ENCODE data around the gene TOE1. TPM values are rescaled to one million over a fixed set of nuclear protein-coding genes. Genes with fewer than 3 reads are reported as not detected.
"Not testable (repeated sequence)": the region's sequence is repeated elsewhere in the genome, so short reads cannot be mapped to it uniquely, and the experiment has no call there.

The TOE1 gene
- total RNA-seq, 2 experiments from 2014 or later: 22.1 to 30.2 TPM

DNA sequence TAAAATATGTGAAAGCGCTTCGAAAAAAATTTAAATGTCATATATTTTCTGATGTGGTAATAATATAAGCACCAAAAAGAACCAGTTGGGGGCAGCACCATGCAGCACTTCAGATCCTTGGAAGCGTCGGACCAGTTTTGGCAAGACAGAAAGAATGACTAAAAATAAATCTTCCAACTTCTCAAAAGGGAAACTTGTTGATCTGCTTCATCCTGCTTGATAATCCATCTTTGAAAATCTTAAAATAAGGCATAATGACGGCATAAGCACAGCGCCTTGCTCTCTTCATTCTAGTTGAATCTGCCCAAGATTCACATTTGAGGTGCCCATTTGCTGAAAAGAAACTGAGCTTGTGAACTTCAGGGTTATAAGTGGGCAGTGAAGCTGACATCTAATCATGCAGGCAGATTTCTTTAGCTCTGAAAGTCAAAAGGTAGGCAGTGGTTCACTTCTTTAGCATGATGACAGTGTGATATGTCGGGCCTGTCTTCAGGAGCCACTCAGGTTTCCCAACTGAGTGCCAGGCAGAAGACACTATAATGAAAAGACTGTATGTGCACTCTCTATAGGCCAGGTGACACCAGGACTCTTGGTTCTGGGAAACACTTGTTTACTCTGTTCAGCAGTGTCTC lies 20.0 kb downstream of the TOE1 start:
- Histone ChIP-seq H2AFZ (ENCODE audit: low read length) (peak overlapping the region; percentile 58; the same call in 1 of the 2 replicates), H3K27ac (ENCODE audit: low read depth, low read length, poor library complexity, severe bottlenecking) (no peak overlapping the region), H4K20me1 (ENCODE audit: insufficient read depth, low read length) (no peaks in the 10 kb centered on the region), H3K36me3 (ENCODE audit: insufficient read depth, low read length) (no peaks in the 10 kb centered on the region), H3K9me3 (ENCODE audit: low read length) (no peaks in the 10 kb centered on the region), H3K79me2 (ENCODE audit: insufficient read depth, low read depth, low read length) (no peaks in the 10 kb centered on the region), H3K4me2 (ENCODE audit: low read length) (no peak overlapping the region; the same call in 1 of the 2 replicates), H3K9me2 (ENCODE audit: insufficient read depth, low read length) (no peaks in the 10 kb centered on the region), H3K4me3 (ENCODE audit: low read depth, low read length, poor library complexity, severe bottlenecking) (no peak overlapping the region), H3K4me1 (ENCODE audit: insufficient read depth, low read length, poor library complexity, severe bottlenecking) (peaks cover 15% of the 10 kb centered on the region)
- TF ChIP-seq EZH2phosphoT487 (IDR thresholded peaks at IDR 0.05; ENCODE audit: borderline replicate concordance, low read depth, low read length): no peak
- TF ChIP-seq, protein P1, sequence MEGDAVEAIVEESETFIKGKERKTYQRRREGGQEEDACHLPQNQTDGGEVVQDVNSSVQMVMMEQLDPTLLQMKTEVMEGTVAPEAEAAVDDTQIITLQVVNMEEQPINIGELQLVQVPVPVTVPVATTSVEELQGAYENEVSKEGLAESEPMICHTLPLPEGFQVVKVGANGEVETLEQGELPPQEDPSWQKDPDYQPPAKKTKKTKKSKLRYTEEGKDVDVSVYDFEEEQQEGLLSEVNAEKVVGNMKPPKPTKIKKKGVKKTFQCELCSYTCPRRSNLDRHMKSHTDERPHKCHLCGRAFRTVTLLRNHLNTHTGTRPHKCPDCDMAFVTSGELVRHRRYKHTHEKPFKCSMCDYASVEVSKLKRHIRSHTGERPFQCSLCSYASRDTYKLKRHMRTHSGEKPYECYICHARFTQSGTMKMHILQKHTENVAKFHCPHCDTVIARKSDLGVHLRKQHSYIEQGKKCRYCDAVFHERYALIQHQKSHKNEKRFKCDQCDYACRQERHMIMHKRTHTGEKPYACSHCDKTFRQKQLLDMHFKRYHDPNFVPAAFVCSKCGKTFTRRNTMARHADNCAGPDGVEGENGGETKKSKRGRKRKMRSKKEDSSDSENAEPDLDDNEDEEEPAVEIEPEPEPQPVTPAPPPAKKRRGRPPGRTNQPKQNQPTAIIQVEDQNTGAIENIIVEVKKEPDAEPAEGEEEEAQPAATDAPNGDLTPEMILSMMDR (conservative IDR thresholded peaks at IDR 0.05; ENCODE audit: low read length): peak; percentile 93
- DNase-seq (ENCODE audit: low spot score): peak; percentile 74
- no TSS peak for BruUV-seq (replicated peaks)
- intact Hi-C loops (cut with micrococcal nuclease; ENCODE audit: unreplicated experiment): loop anchor here (1.0 kb wide), 2 partner anchors 133 to 210 kb away; no protein-coding TSS in a partner anchor
- CTCF ChIA-PET (ENCODE audit: unreplicated experiment): interaction anchor here (0.7 to 2.5 kb wide), 4 partner anchors 10 to 140 kb away, joined by 3 to 21 read pairs (median 4); partner anchors contain the start of genes CCDC163, MMACHC and TESK2
- POLR2A ChIA-PET: interaction anchor here (0.7 to 2.2 kb wide), 3 partner anchors 132 to 140 kb away, joined by 3 to 14 read pairs (median 4); partner anchors contain the start of genes CCDC163, MMACHC and TESK2

DNA sequence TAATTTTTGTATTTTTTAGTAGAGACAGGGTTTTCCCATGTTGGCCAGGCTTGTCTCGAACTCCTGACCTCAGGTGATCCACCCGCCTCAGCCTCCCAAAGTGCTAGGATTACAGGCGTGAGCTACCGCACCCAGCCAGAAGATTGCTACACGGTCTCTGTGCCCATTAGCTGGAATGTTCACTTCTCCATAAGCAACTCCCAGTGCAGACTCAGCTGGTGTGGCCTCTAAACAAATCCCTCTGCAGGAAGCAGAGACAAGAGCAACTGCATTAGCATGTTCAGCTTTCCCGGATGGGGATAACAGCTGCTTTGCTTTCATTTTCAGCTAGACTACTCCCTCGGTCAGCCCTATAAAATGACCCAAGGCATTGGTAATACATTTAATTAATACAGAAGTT lies 21.0 kb downstream of the TOE1 start:
- ChIA-PET CTCF (ENCODE audit: unreplicated experiment) (interaction anchor here (1.5 to 2.5 kb wide), 3 partner anchors 9 to 139 kb away, joined by 3 to 21 read pairs (median 5); partner anchors contain the start of genes CCDC163, MMACHC and TESK2), POLR2A (interaction anchor here (0.6 to 2.2 kb wide), 2 partner anchors 33 to 131 kb away, joined by 4 to 14 read pairs; partner anchors contain the start of gene TESK2)

DNA sequence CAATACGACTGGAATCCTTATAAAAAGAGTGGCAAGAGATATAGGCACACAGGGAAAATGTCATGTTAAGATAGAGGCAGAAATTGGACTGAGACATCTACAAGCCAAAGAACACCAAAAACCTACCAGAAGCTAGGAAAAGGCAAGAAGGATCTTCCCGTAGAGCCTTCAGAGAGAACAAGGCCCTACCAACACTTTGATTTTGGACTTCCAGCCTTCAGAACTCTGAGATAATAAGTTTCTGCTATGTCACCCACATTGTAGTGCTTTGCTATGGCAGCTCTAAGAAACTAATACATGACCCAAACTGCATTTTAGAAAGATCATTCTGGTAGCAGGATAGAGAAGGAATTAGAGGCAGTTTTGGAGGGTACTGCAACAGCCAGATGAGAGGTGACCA lies 24.3 kb downstream of the TOE1 start:
- intact Hi-C loops (cut with micrococcal nuclease; ENCODE audit: unreplicated experiment): no loop called here
- Histone ChIP-seq H4K20me1 (ENCODE audit: insufficient read depth, low read length) (no peaks in the 10 kb centered on the region), H3K9me2 (ENCODE audit: insufficient read depth, low read length) (no peaks in the 10 kb centered on the region), H3K79me2 (ENCODE audit: insufficient read depth, low read depth, low read length) (no peaks in the 10 kb centered on the region), H3K4me1 (ENCODE audit: insufficient read depth, low read length, poor library complexity, severe bottlenecking) (peaks cover 4% of the 10 kb centered on the region), H3K9me3 (ENCODE audit: low read length) (no peaks in the 10 kb centered on the region), H3K36me3 (ENCODE audit: insufficient read depth, low read length) (no peaks in the 10 kb centered on the region), H3K27ac (ENCODE audit: low read depth, low read length, poor library complexity, severe bottlenecking) (no peak overlapping the region), H2AFZ (ENCODE audit: low read length) (no peak overlapping the region), H3K4me3 (ENCODE audit: low read depth, low read length, poor library complexity, severe bottlenecking) (no peak overlapping the region), H3K4me2 (ENCODE audit: low read length) (no peak overlapping the region)
- TF ChIP-seq, protein P1 (conservative IDR thresholded peaks at IDR 0.05; ENCODE audit: low read length): no peak
- no peak for TF ChIP-seq EZH2phosphoT487 (IDR thresholded peaks at IDR 0.05; ENCODE audit: borderline replicate concordance, low read depth, low read length)
- POLR2A ChIA-PET: interaction anchor here (0.7 to 1.6 kb wide), 4 partner anchors 11 to 265 kb away, joined by 3 to 9 read pairs (median 4); partner anchors contain the start of genes MUTYH and TOE1
- BruUV-seq (replicated peaks): no TSS peak
- CTCF ChIA-PET (ENCODE audit: unreplicated experiment): no interaction called here
- DNase-seq (ENCODE audit: low spot score): no peak

More for the DNA sequence above, 21.0 kb downstream of the TOE1 start:
- intact Hi-C loops (cut with micrococcal nuclease; ENCODE audit: unreplicated experiment); BruUV-seq (replicated peaks); H3K4me1 ChIP-seq (ENCODE audit: insufficient read depth, low read length, poor library complexity, severe bottlenecking); H2AFZ ChIP-seq (ENCODE audit: low read length); H3K4me2 ChIP-seq (ENCODE audit: low read length); H4K20me1 ChIP-seq (ENCODE audit: insufficient read depth, low read length); H3K9me2 ChIP-seq (ENCODE audit: insufficient read depth, low read length); H3K27ac ChIP-seq (ENCODE audit: low read depth, low read length, poor library complexity, severe bottlenecking); H3K4me3 ChIP-seq (ENCODE audit: low read depth, low read length, poor library complexity, severe bottlenecking); DNase-seq (ENCODE audit: low spot score); H3K79me2 ChIP-seq (ENCODE audit: insufficient read depth, low read depth, low read length); H3K36me3 ChIP-seq (ENCODE audit: insufficient read depth, low read length); H3K9me3 ChIP-seq (ENCODE audit: low read length): not testable (repeated sequence)

All from OCI-LY7 (cell line).